ENCODE results near the gene TRAK1.

Gene TRAK1

DNA sequence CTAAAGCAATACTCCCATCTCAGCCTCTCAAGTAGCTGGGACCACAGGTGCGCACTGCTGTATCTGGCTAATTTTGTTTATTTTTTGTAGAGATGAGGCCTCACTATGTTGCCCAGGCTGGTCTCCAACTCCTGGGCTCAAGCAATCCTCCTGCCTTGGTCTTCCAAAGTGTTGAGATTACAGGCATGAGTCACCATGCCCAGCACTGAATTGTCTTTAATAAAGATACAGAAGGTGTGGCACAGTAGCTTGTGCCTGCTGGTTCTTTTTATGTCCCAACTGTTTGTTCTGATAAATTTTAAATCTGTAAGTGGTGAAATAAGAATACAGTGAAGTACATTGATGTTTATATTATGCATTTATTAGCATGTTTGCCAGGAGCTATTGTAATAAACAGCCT lies 20.6 kb upstream of the TRAK1 start:
- no peak for DNase-seq
- TF ChIP-seq, protein P1, sequence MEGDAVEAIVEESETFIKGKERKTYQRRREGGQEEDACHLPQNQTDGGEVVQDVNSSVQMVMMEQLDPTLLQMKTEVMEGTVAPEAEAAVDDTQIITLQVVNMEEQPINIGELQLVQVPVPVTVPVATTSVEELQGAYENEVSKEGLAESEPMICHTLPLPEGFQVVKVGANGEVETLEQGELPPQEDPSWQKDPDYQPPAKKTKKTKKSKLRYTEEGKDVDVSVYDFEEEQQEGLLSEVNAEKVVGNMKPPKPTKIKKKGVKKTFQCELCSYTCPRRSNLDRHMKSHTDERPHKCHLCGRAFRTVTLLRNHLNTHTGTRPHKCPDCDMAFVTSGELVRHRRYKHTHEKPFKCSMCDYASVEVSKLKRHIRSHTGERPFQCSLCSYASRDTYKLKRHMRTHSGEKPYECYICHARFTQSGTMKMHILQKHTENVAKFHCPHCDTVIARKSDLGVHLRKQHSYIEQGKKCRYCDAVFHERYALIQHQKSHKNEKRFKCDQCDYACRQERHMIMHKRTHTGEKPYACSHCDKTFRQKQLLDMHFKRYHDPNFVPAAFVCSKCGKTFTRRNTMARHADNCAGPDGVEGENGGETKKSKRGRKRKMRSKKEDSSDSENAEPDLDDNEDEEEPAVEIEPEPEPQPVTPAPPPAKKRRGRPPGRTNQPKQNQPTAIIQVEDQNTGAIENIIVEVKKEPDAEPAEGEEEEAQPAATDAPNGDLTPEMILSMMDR (IDR thresholded peaks at IDR 0.05; ENCODE audit: low read depth, low read length): no peak
- Histone ChIP-seq H3K27me3 (ENCODE audit: insufficient read depth, low read depth, severe bottlenecking) (no peaks in the 10 kb centered on the region), H3K27ac (no peak overlapping the region), H3K36me3 (no peaks in the 10 kb centered on the region), H3K4me3 (ENCODE audit: low read depth, low read length) (no peak overlapping the region), H3K9me3 (ENCODE audit: severe bottlenecking) (no peaks in the 10 kb centered on the region)

- no peaks in the 10 kb centered on the region for H3K36me3 ChIP-seq
- H3K27me3 ChIP-seq (ENCODE audit: insufficient read depth, low read depth, severe bottlenecking): no peaks in the 10 kb centered on the region
- DNase-seq: peak; percentile 53
- H3K27ac ChIP-seq: peak overlapping the region; percentile 56
- TF ChIP-seq, protein P1 (IDR thresholded peaks at IDR 0.05; ENCODE audit: low read depth, low read length): no peak
- H3K4me3 ChIP-seq (ENCODE audit: low read depth, low read length): peak overlapping the region; percentile 29
- no peaks in the 10 kb centered on the region for H3K9me3 ChIP-seq (ENCODE audit: severe bottlenecking)
Observed at GRCh38 chr3:42071904-42072812, 19.0 kb upstream of the TRAK1 start.

DNA sequence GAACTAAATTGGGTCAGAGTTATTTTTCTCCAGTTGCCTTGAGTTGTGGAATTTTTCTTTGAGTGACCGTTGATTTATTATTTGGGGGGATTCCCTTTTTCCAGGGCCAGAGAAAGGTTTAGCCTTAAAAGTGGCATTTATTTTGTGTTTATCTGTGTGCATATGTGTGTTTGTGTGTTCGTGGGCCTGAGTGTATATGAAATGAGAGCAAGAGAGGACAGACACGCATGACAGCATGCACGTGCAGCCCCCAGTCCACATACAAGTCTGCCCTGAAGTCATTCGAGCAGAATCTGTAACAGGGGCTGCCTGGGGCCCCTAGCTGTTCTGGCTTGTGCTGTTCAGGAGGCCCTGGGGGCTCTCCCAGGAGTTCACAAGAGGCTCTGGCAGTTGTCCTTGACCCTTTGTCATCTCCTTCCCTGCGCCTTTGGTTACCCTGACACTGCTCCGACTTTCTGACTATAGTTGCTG lies 18.3 kb upstream of the TRAK1 start:
- no peak overlapping the region for H3K4me3 ChIP-seq (ENCODE audit: low read depth, low read length)
- H3K9me3 ChIP-seq (ENCODE audit: severe bottlenecking): no peaks in the 10 kb centered on the region
- TF ChIP-seq, protein P1 (IDR thresholded peaks at IDR 0.05; ENCODE audit: low read depth, low read length): no peak
- H3K36me3 ChIP-seq: no peaks in the 10 kb centered on the region
- H3K27ac ChIP-seq: peak overlapping the region; percentile 29; the same call in 1 of the 2 replicates
- no peaks in the 10 kb centered on the region for H3K27me3 ChIP-seq (ENCODE audit: insufficient read depth, low read depth, severe bottlenecking)
- no peak for DNase-seq

DNA sequence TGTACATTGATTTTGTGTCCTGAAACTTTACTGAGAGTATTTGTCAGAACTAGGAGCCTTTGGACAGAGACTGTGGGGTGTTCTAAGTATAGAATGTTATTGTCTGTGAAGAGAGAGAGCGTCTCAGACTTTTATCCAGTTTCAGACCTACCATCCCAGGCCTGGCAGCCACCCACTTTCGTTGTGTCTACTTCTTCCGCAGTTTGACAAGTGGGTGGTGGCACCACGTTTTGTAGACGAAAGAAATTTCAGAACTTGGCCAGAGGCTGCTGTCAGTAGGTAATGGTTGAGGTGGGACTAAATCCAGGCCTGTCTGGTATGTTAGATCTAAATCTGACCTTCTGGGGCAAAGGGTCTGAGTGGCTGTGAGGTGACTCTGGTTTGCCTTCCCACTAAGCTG lies 13.4 kb upstream of the TRAK1 start:
- H3K36me3 ChIP-seq: no peaks in the 10 kb centered on the region
- H3K4me3 ChIP-seq (ENCODE audit: low read depth, low read length): no peak overlapping the region
- H3K9me3 ChIP-seq (ENCODE audit: severe bottlenecking): no peaks in the 10 kb centered on the region
- TF ChIP-seq, protein P1 (IDR thresholded peaks at IDR 0.05; ENCODE audit: low read depth, low read length): no peak
- no peak for DNase-seq
- H3K27me3 ChIP-seq (ENCODE audit: insufficient read depth, low read depth, severe bottlenecking): no peaks in the 10 kb centered on the region
- H3K27ac ChIP-seq: no peak overlapping the region

- no peaks in the 10 kb centered on the region for H3K27me3 ChIP-seq (ENCODE audit: insufficient read depth, low read depth, severe bottlenecking)
- no peak overlapping the region for H3K4me3 ChIP-seq (ENCODE audit: low read depth, low read length)
- TF ChIP-seq, protein P1 (IDR thresholded peaks at IDR 0.05; ENCODE audit: low read depth, low read length): no peak
- no peaks in the 10 kb centered on the region for H3K36me3 ChIP-seq
- no peak overlapping the region for H3K27ac ChIP-seq
- DNase-seq: no peak
- no peaks in the 10 kb centered on the region for H3K9me3 ChIP-seq (ENCODE audit: severe bottlenecking)
Observed at GRCh38 chr3:42078677-42079076, 12.5 kb upstream of the TRAK1 start.
